AG04450 (cell line): ENCODE data around the gene NR2C2. TPM values are rescaled to one million over a fixed set of nuclear protein-coding genes. Genes with fewer than 3 reads are reported as not detected.

Experiments
- CTCF ChIA-PET: fragments of 300-600, 350-600 bp; formaldehyde crosslinking; extraction: SDS; loops from one replicate; lab custom pipeline; 2022; ENCODE audit warnings: antibody characterized with exemption, inconsistent platforms; lab: Charles Lee
- POLR2A ChIA-PET: fragments of 350-600 bp; formaldehyde crosslinking; extraction: SDS; loops from one replicate; lab custom pipeline; 2021; ENCODE audit warnings: antibody characterized with exemption, inconsistent platforms; lab: Yijun Ruan, JAX
- DNase-seq: peaks from one replicate; pipeline ENCODE4 v3.0.0-alpha.2; 2011; ENCODE audit warnings: low read depth, low spot score
- H3K27ac ChIP-seq: one replicate; pipeline ENCODE4 v1.5.1; 2012; ENCODE audit warnings: low read depth, low read length, control low read depth
- H3K27me3 ChIP-seq: one replicate; pipeline ENCODE4 v1.6.0; 2012; ENCODE audit warnings: low read length; ENCODE audit not compliant: control insufficient read depth, insufficient read depth
- H3K4me3 ChIP-seq: 2 replicates; pipeline ENCODE4 v1.5.1; 2011; ENCODE audit warnings: mild to moderate bottlenecking, low read depth, low read length, control low read depth
- H3K9me3 ChIP-seq: 2 replicates; pipeline ENCODE4 v1.5.1; 2012; ENCODE audit warnings: low read length; ENCODE audit not compliant: control insufficient read depth, insufficient read depth
- polyA plus RNA-seq: library from polyadenylated mRNA; depleted of rRNA; stranded (reverse); fragments of >200 nt; gene quantifications from 2 replicates; pipeline ENCODE4 v1.2.3, GENCODE V29; 2011
- TF ChIP-seq, protein P1 (sequence below): IDR thresholded peaks from 2 replicates; pipeline ENCODE4 v1.5.1; 2011; ENCODE audit warnings: low read depth, low read length, control low read depth, inconsistent platforms

NR2C2 gene
- polyA plus RNA-seq, 1 experiment: 16.1 TPM

DNA sequence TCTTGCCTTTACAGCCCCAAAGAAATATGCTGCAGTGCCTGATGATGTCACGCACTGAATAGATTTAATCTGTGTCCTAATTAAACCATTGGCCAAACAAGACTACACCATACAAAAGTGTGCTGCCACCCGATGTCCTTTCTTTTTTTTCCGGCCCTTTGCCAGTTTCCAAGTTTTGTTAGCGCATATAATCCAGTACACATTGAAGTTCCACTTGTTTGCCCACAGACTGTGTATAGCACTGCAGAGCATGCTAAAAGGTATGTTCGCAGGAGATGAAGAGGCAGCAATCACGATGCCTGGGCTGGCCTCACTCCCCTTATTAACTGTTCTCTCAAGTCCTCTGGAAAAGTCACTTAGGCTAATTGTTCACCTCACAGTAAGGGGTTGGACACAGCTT lies 90.9 kb downstream of the NR2C2 start:
- DNase-seq: no peak
- Histone ChIP-seq H3K27me3 (no peaks in the 10 kb centered on the region), H3K9me3 (no peaks in the 10 kb centered on the region), H3K4me3 (no peak overlapping the region), H3K27ac (no peak overlapping the region)
- TF ChIP-seq, protein P1, sequence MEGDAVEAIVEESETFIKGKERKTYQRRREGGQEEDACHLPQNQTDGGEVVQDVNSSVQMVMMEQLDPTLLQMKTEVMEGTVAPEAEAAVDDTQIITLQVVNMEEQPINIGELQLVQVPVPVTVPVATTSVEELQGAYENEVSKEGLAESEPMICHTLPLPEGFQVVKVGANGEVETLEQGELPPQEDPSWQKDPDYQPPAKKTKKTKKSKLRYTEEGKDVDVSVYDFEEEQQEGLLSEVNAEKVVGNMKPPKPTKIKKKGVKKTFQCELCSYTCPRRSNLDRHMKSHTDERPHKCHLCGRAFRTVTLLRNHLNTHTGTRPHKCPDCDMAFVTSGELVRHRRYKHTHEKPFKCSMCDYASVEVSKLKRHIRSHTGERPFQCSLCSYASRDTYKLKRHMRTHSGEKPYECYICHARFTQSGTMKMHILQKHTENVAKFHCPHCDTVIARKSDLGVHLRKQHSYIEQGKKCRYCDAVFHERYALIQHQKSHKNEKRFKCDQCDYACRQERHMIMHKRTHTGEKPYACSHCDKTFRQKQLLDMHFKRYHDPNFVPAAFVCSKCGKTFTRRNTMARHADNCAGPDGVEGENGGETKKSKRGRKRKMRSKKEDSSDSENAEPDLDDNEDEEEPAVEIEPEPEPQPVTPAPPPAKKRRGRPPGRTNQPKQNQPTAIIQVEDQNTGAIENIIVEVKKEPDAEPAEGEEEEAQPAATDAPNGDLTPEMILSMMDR: no peak
- ChIA-PET POLR2A (no interaction called here), CTCF (interaction anchor here (0.8 to 1.3 kb wide), 3 partner anchors 10 to 112 kb away, joined by 3 to 7 read pairs (median 5); no protein-coding TSS in a partner anchor)

DNA sequence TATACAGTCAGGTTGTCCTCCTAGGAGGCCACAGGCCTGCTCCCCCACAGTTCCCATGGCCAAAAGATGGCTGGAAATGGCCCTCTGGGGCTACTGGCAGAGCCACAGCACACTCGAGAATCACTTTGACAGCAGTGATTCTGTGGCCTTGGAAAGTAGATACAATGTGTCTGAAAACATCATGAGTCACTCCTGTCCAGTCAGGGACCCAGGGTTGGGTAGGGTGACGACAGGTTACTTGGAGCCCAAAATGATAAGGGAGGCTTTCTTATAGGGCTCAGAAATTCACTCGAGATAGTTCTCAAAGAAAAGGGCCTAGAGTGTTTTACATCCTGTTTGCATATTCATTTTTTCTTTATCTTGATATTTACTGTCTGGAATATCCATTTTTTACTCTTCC lies 93.5 kb downstream of the NR2C2 start:
- DNase-seq: no peak
- Histone ChIP-seq H3K27me3 (no peaks in the 10 kb centered on the region), H3K4me3 (no peak overlapping the region), H3K9me3 (no peaks in the 10 kb centered on the region), H3K27ac (no peak overlapping the region)
- TF ChIP-seq, protein P1: no peak
- POLR2A ChIA-PET: no interaction called here
- CTCF ChIA-PET: no interaction called here

DNA sequence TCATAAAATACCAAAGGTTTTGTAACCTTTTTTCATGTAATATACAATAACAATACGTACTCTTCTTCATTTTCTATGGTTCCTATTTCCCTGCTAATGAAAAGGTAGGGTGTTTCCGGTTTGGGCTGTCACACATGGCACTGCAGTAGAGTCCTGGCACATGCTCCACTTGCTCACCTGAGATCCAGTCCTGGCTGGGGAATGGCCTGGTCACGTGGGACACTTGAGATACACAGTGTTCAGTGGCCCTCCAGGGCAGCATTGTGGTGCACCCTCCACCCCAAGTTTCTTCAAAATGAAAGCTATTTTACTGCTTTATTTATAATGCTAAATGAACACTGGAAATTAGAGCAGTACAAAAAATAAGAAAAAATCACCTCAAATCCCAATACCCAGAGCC lies 94.6 kb downstream of the NR2C2 start:
- no peak overlapping the region for H3K27ac ChIP-seq
- H3K9me3 ChIP-seq: no peaks in the 10 kb centered on the region
- DNase-seq: no peak
- POLR2A ChIA-PET: no interaction called here
- CTCF ChIA-PET: no interaction called here
- H3K27me3 ChIP-seq: no peaks in the 10 kb centered on the region
- TF ChIP-seq, protein P1: no peak
- H3K4me3 ChIP-seq: no peak overlapping the region

DNA sequence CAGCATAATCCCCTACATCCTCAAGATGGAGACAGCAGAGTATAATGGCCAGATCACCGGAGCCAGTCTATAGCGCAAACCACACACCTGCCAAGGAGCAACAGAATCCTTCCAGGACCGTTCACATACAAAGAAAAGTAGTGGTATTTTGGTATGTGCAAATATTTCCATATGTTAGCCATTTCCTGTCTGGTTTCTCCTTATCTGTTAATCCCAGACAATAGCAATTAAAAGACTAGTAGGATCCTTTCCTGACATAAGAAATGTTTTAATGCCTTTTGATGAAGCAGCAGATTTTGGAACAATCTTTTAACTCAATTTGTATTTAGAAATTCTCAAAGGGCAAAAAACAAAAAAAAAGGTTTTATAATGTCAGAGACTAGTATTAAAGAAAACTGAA lies 95.6 kb downstream of the NR2C2 start:
- POLR2A ChIA-PET: no interaction called here
- TF ChIP-seq, protein P1: no peak
- H3K27me3 ChIP-seq: no peaks in the 10 kb centered on the region
- CTCF ChIA-PET: no interaction called here
- no peak overlapping the region for H3K27ac ChIP-seq
- DNase-seq: no peak
- H3K9me3 ChIP-seq: no peaks in the 10 kb centered on the region
- no peak overlapping the region for H3K4me3 ChIP-seq

DNA sequence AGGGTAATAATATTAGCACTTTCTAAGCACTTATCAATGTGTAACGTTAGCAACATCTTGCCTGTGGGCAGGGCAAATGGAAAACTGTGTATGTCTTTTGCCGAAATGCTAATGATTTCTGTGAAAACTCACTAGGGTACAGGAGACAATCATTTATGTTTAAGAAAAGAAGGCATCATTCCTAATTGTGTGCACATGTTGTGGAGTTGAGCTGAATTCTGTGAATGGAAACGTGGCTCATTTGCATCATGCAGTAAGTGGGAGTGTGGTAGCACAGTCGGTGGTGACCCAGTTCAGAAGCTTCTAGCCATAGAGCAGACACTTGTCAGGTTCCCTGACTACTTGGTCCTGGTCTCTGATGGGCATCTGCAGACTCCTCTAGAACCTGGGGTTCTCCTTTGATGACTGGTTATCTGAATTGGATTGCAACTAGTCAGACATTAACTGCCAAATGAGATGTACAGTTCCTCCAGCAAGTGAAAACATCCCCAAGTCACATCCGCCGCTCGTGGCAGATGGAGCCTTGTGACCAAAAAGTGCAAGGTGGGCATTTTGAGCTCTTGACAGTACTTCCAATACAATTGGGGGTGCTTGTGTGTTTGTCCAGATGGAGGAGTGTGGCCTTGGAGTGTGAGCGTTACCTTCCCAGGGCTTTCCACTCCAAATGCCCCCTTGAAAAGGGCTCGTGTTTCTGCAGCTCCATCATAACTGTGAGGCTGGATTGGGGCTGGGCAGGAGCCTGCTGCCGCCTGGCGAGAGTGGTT lies 96.2 kb downstream of the NR2C2 start:
- H3K9me3 ChIP-seq: no peaks in the 10 kb centered on the region
- H3K27ac ChIP-seq: no peak overlapping the region
- no peaks in the 10 kb centered on the region for H3K27me3 ChIP-seq
- CTCF ChIA-PET: no interaction called here
- TF ChIP-seq, protein P1: no peak
- DNase-seq: no peak
- POLR2A ChIA-PET: no interaction called here
- no peak overlapping the region for H3K4me3 ChIP-seq
